ENCODE measurements around the gene TAC4. TPM values are rescaled to one million over a fixed set of nuclear protein-coding genes. Genes with fewer than 3 reads are reported as not detected.

Gene TAC4
- total RNA-seq, 1 donor from 2014 or later, result not detected

DNA sequence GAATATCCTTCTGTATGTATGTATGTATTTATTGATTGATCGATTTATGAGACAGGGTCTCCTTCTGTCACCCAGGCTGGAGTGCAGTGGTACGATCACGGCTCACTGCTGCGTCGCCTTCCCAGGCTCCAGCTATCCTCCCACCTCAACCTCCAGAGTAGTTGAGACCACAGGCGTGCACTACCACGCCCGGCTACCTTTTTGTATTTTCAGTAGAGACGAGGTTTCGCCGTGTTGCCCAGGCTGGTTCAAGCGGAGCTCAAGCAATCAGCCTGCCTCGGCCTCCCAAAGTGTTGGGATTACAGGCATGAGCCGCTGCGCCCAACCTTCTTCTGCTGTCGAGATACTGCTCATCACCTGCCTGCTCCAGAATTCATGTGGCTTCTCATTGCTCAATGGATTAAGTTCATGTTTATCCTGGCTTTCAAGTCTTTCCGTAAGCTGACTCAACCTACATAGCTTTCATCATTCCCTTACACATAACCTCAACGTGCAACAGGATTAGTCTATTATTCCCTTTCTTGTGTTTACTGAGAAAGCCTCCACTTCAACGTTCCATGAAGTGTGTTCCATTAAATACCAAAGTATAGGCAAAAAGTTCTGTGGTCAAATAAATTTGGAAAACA, 13.6 kb downstream of the TAC4 start:
- Histone ChIP-seq H2AFZ (ENCODE audit: low read depth, low read length) (no peak overlapping the region), H3K36me3 (ENCODE audit: insufficient read depth, low read length) (peaks cover 3% of the 10 kb centered on the region), H3K4me1 (ENCODE audit: insufficient read depth, low read length) (peaks cover 38% of the 10 kb centered on the region), H3K79me2 (ENCODE audit: insufficient read depth, low read length) (no peaks in the 10 kb centered on the region), H3K27ac (ENCODE audit: low read depth, low read length) (no peak overlapping the region), H3K4me3 (ENCODE audit: insufficient read depth, low read depth, low read length) (no peak overlapping the region), H3K9me3 (ENCODE audit: insufficient read depth, low read depth, low read length) (no peaks in the 10 kb centered on the region), H3K9ac (ENCODE audit: low read length) (no peak overlapping the region), H4K20me1 (ENCODE audit: insufficient read depth, low read length) (no peaks in the 10 kb centered on the region), H3K4me2 (ENCODE audit: low read length) (no peak overlapping the region), H3K27me3 (ENCODE audit: insufficient read depth, low read length) (no peaks in the 10 kb centered on the region)
- FAIRE-seq (no peak), DNase-seq (ENCODE audit: low read depth) (peak; percentile 79)
- Mint-ChIP-seq H3K4me3 (ENCODE audit: unreplicated experiment) (no peak overlapping the region), H3K36me3 (ENCODE audit: low read depth, unreplicated experiment) (peaks cover 31% of the 10 kb centered on the region), H3K27me3 (ENCODE audit: low read depth, unreplicated experiment) (no peaks in the 10 kb centered on the region), H3K27ac (ENCODE audit: unreplicated experiment) (no peak overlapping the region), H3K4me1 (ENCODE audit: low read depth, unreplicated experiment) (peaks cover 38% of the 10 kb centered on the region), H3K9me3 (ENCODE audit: unreplicated experiment) (no peaks in the 10 kb centered on the region)
- no peak for TF ChIP-seq EZH2 (IDR thresholded peaks at IDR 0.05; ENCODE audit: insufficient read depth, low read length)
- TF ChIP-seq, protein P1, sequence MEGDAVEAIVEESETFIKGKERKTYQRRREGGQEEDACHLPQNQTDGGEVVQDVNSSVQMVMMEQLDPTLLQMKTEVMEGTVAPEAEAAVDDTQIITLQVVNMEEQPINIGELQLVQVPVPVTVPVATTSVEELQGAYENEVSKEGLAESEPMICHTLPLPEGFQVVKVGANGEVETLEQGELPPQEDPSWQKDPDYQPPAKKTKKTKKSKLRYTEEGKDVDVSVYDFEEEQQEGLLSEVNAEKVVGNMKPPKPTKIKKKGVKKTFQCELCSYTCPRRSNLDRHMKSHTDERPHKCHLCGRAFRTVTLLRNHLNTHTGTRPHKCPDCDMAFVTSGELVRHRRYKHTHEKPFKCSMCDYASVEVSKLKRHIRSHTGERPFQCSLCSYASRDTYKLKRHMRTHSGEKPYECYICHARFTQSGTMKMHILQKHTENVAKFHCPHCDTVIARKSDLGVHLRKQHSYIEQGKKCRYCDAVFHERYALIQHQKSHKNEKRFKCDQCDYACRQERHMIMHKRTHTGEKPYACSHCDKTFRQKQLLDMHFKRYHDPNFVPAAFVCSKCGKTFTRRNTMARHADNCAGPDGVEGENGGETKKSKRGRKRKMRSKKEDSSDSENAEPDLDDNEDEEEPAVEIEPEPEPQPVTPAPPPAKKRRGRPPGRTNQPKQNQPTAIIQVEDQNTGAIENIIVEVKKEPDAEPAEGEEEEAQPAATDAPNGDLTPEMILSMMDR (IDR thresholded peaks at IDR 0.05; ENCODE audit: insufficient read depth, low read depth, low read length), result no peak

DNA sequence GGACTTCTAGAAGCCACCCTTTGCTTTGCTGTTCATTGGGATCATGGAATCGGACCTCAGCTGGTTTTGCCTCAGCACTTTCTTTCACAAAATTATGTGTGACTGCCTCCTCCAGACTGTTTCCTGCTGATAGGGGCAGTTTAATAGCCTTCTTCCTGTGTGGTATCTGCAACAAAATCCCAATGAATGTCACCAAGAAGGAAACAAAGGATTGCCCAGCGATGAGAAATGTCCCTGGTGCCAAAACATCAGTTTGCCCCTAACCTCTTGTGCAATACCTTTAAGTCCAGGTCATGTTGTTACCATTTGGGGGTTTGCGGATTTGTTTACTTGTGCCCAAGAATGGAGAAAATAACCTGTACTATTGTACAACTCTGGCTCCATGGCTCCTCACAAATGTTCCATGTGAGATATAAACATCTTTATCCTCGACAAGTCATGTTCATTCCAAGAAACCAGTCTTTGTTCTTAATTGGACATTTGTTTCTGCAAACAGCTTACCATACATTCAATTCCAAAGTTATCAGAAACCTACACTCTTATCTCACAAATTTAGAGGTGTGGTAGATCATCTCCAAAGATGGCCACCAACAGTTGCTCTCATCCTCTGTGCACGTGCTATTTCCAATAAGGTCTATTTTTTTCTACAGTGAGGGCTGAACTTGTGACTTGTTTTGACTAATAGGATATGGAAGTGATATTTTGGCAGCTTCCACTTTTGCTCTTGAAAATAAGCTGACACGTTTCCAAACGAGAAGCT, 14.8 kb downstream of the TAC4 start:
- DNase-seq (ENCODE audit: low read depth), result no peak
- Histone ChIP-seq H2AFZ (ENCODE audit: low read depth, low read length) (no peak overlapping the region), H3K27me3 (ENCODE audit: insufficient read depth, low read length) (no peaks in the 10 kb centered on the region), H3K4me3 (ENCODE audit: insufficient read depth, low read depth, low read length) (no peak overlapping the region), H3K79me2 (ENCODE audit: insufficient read depth, low read length) (no peaks in the 10 kb centered on the region), H4K20me1 (ENCODE audit: insufficient read depth, low read length) (no peaks in the 10 kb centered on the region), H3K27ac (ENCODE audit: low read depth, low read length) (no peak overlapping the region), H3K9ac (ENCODE audit: low read length) (no peak overlapping the region), H3K4me1 (ENCODE audit: insufficient read depth, low read length) (peaks cover 49% of the 10 kb centered on the region), H3K9me3 (ENCODE audit: insufficient read depth, low read depth, low read length) (no peaks in the 10 kb centered on the region), H3K4me2 (ENCODE audit: low read length) (no peak overlapping the region), H3K36me3 (ENCODE audit: insufficient read depth, low read length) (peaks cover 3% of the 10 kb centered on the region)
- Mint-ChIP-seq H3K4me3 (ENCODE audit: unreplicated experiment) (no peak overlapping the region), H3K4me1 (ENCODE audit: low read depth, unreplicated experiment) (peaks cover 49% of the 10 kb centered on the region), H3K27ac (ENCODE audit: unreplicated experiment) (no peak overlapping the region), H3K36me3 (ENCODE audit: low read depth, unreplicated experiment) (peaks cover 38% of the 10 kb centered on the region), H3K27me3 (ENCODE audit: low read depth, unreplicated experiment) (no peaks in the 10 kb centered on the region), H3K9me3 (ENCODE audit: unreplicated experiment) (no peaks in the 10 kb centered on the region)
- TF ChIP-seq, protein P1 (IDR thresholded peaks at IDR 0.05; ENCODE audit: insufficient read depth, low read depth, low read length), result no peak
- TF ChIP-seq EZH2 (IDR thresholded peaks at IDR 0.05; ENCODE audit: insufficient read depth, low read length), result no peak
- no peak for FAIRE-seq

DNA sequence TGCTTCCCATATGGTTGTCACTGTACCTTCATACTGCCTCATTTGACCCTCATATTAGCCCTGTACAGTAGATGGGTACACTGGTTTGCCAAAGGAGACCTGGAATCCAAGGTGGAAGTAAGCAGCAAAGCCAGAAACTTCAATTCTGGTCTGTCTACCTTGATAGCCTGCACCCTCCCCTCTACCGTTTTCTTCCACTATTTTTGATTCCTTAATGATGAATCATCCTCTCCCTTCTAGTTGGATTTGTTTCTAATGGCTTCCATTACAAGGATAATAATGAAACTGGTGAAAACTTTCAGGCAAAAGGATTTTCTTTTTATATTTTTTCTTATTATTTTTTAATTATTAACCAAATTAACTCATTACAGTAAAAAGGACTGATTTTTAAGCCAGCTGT, 17.3 kb downstream of the TAC4 start:
- Mint-ChIP-seq H3K4me3 (ENCODE audit: unreplicated experiment) (peak overlapping the region; percentile 2), H3K27me3 (ENCODE audit: low read depth, unreplicated experiment) (no peaks in the 10 kb centered on the region), H3K36me3 (ENCODE audit: low read depth, unreplicated experiment) (peaks cover 47% of the 10 kb centered on the region), H3K27ac (ENCODE audit: unreplicated experiment) (peak overlapping the region; percentile 77), H3K4me1 (ENCODE audit: low read depth, unreplicated experiment) (peaks cover 35% of the 10 kb centered on the region), H3K9me3 (ENCODE audit: unreplicated experiment) (no peaks in the 10 kb centered on the region)
- FAIRE-seq, result no peak
- Histone ChIP-seq H3K9ac (ENCODE audit: low read length) (no peak overlapping the region), H3K9me3 (ENCODE audit: insufficient read depth, low read depth, low read length) (no peaks in the 10 kb centered on the region), H4K20me1 (ENCODE audit: insufficient read depth, low read length) (no peaks in the 10 kb centered on the region), H3K4me2 (ENCODE audit: low read length) (peak overlapping the region; percentile 55), H3K4me3 (ENCODE audit: insufficient read depth, low read depth, low read length) (no peak overlapping the region), H3K4me1 (ENCODE audit: insufficient read depth, low read length) (peaks cover 35% of the 10 kb centered on the region), H3K27me3 (ENCODE audit: insufficient read depth, low read length) (no peaks in the 10 kb centered on the region), H3K27ac (ENCODE audit: low read depth, low read length) (peak overlapping the region; percentile 66), H3K79me2 (ENCODE audit: insufficient read depth, low read length) (no peaks in the 10 kb centered on the region), H2AFZ (ENCODE audit: low read depth, low read length) (no peak overlapping the region), H3K36me3 (ENCODE audit: insufficient read depth, low read length) (peaks cover 22% of the 10 kb centered on the region)
- TF ChIP-seq, protein P1 (IDR thresholded peaks at IDR 0.05; ENCODE audit: insufficient read depth, low read depth, low read length), result no peak
- no peak for TF ChIP-seq EZH2 (IDR thresholded peaks at IDR 0.05; ENCODE audit: insufficient read depth, low read length)
- no peak for DNase-seq (ENCODE audit: low read depth)
